GM19395 (cell line): ENCODE data around the gene TCP1.
A peak's percentile ranks its signal among the peaks of the same experiment; 100 is the strongest.
"Not testable (repeated sequence)": the region's sequence is repeated elsewhere in the genome, so short reads cannot be mapped to it uniquely, and the experiment has no call there.

Source experiments
- ATAC-seq: cut with Tn5 transposase; IDR thresholded peaks from one replicate; pipeline ENCODE4 v1.9.1; 2021; ENCODE audit warnings: mild to moderate bottlenecking, moderate library complexity; ENCODE audit not compliant: unreplicated experiment

The TCP1 gene

DNA sequence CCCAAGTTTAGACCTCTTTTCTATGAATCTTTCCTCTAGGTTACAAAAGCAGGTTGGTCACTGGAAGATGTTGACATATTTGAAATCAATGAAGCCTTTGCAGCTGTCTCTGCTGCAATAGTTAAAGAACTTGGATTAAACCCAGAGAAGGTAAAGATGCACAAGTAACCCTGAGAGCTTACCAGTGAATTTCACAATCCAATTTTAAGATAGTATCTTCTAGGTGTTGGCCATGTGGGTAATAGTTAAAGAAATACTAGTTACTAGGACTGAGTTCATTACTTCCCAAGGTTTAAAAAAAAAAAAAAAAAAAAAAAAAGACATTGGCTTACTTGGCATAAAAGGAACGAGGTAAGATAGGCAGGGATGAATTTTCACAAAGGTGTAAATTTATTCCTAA lies 11.3 kb downstream of the TCP1 start:
- ATAC-seq = no peak

DNA sequence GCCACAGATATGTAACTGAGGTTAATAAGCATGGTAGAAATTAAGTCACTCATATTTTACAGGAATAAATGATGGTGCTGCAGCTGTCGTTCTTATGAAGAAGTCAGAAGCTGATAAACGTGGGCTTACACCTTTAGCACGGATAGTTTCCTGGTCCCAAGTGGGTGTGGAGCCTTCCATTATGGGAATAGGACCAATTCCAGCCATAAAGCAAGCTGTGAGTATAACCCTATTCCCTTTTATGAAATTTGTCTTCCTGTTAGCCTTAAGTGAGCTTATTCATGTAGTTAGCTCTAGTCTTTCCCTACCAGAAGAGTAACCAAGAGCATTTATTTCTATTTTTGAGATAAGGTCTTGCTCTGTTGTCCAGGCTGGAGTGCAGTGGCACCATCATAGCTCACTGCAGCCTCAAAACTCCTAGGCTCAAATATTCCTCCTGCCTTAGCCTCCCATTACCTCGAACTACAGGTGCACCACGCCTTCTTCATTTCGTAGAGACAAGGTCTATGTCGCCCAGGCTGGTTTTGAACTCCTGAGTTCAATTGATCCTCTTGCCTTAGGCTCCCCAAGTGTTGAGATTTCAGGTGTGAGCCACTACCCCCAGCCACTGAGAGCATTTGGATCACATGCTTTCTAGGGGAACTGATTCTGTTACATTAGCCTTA lies 12.0 kb downstream of the TCP1 start:
- no peak for ATAC-seq

DNA sequence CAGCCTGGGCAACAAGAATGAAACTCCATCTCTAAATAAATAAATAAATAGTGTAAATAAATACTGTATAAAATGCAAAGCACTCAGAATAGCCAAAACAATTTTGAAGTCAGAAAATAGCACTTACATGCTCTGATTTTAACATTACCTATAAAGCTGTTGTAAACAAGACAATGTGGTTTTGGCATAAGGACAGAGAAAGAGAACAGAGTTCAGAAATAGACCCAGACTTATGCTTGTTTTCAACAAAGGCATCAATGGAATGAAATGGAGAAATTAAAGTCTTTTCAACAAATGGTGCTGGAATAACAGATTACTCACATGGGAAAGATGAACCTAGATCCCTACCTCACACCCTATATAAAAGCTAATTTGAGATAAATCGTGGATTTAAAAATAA lies 17.2 kb downstream of the TCP1 start:
- ATAC-seq = no peak

DNA sequence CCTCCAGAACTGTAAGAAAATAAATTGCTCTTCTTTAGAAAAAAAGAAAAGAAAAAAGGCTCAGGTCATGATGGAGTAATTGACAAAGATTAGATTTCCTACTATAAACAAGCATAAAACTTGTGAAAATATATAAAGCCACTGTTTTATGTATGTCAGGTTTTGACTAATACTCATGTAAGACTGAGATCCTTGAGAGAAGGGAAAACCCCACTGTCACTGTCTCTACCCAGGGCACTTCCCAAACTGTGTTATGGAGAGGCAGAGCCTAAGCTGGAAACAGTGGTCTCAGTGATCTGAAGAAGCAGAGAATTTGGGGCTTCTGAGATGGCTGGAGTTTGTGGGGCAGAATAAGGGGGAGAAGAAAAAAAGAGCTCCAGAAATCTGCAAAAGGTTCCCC lies 19.9 kb downstream of the TCP1 start:
- ATAC-seq = no peak

DNA sequence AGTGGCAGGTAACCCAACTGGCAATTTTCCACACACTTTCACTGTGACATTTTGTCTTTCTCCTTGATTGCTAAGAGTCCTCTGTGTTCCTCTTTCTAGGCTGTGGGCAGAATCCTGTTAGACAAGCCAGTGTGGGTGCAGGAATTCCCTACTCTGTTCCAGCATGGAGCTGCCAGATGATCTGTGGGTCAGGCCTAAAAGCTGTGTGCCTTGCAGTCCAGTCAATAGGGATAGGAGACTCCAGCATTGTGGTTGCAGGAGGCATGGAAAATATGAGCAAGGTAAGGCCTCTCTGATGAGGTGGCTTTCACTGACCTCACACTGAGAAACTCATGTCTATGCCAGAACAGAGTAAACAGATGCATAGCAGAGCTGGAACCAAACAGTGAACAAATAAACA lies 22.5 kb downstream of the TCP1 start:
- ATAC-seq = no peak

DNA sequence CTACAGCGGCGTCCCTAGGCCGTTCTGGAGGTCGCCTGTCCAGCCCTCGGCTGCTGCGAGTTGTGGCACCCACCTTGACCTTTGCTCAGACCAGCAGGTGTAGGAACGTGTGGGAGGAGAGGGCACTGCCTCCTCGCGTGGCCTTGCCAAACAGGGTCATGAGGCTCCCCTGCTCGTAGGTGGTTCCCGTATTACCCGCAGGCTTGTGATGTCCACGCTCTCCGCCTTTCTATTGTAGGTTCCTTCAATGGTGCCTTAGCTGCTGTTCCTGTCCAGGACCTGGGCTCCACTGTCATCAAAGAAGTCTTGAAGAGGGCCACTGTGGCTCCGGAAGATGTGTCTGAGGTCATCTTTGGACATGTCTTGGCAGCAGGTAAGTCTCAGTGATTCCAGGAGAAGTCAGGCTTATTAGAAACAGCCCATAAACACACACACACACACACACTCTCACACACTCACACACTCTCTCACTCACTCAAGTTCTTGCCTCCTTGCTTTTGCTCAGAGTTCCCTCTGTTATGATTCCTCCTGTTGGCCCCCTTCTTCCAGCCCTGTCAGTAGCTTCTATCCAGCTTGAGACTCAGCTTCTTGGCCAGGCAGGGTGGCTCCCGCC lies 26.6 kb downstream of the TCP1 start:
- peak; percentile 21 for ATAC-seq

DNA sequence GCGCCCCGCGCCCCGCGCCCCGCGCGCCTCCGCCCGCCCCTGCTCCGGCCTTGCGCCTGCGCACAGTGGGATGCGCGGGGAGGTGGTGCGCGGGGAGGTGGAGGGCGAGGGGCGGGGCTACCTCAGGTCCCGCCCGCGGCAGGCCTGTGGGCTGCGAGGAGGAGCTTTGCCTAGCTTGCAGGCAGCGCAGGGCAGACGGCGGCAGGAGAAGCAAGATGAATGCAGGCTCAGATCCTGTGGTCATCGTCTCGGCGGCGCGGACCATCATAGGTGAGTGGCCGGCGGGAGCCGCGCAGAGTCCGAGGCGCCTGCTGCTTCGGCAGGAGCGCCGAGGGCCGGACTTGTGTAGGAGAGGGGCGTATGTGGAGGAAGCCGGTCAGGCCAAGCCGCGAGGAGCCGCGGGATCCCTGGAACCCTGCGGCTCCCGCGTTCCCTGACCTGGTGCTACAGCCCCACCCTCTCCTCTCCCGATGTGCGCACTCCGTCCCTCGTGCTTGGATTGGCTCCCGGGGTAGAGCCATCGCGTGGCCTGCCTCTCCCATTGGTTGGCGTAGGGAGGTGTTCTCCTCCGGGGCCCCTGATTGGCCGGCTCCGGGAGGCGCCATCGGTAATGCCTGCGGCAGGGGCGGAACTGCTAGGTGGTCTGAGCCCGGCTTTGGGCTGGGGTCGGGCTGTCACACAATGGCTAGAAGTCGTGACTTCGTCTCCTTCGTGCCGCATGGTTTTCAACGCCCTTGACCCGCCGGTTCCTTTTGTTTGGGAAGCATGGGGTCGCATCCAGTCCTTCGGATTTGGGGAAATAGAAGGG lies 27.3 kb downstream of the TCP1 start, which contains the start of gene ACAT2:
ACAT2 (plus strand) TSS at position 173 of the 808 bp plus-strand sequence; CDS start at position 216, 43 bp downstream.
- peak; percentile 99 for ATAC-seq

DNA sequence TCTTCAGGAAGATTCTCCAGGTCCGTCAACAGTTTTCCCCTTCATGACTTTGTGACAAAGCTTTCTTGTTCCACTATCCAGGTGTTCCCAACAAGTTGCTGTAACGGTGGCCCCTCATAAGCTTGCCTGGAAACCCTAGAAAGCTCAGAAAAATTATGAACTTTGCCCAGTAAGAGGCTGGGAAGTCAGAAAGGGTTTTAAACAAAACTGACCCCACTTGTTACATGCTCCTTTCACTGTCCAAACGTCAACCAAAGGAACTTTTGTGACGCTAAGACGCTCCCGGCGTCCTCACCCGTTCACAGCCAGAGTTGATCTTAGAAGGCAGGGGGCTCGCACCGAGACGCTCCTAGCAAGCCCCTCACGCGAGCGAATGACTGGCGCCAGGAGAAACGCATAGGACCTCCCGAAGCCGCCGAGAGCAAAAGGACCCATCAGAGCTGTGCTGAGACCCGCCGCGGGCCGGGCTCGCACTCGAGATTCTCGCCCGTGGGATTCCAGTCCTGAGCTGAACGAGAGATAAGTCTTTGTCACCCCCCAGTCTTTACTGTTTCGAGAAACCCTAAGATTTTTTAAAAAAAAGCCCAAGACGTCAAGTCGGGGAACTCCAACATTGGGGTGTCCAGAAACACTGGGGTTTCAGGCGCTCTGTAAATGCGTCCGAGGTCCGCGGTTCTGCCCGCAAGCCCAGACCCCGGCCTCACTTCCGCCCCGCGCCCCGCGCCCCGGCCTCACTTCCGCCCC lies 28.1 kb downstream of the TCP1 start:
- ATAC-seq = peak; percentile 1

DNA sequence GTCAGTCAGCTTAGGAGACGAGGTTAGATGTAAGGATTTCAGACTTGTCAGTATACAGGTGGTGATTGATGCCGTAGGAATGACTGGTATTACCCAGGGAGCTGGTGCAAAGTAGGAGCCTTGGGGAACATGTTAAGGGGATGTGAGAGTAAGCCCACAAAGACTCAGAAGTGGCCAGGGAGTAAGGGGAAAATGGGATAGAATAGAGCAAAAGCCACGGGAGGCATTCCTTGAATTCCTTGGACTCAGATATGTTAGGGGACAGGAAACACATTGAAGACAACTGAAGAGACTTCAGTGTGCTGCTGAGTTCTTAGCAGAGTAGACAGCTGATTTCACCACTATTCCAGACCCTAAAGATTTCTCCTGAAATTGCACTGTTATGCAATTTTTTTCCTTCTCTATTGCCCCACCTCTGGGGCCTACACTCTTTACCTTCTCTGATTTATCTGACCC lies 28.8 kb downstream of the TCP1 start:
- ATAC-seq = no peak

DNA sequence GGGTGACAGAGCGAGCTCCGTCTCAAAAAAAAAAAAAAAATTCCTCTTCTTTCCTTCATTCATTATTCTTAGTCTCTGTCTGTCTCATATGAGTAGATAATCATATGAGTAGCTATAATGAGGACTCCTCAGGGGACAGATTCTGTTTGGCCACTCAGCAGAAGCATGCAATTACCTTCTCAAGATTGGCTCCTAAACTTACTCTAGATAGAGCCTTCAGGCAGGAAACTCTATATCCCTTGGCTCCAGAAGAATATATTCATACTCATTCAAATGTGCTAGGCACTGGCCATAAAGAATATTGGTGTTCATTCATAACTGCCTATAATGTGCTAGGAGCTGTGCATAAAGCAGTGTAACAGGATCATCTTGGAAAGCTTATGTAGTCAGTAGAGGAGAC lies 29.8 kb downstream of the TCP1 start:
- no peak for ATAC-seq

DNA sequence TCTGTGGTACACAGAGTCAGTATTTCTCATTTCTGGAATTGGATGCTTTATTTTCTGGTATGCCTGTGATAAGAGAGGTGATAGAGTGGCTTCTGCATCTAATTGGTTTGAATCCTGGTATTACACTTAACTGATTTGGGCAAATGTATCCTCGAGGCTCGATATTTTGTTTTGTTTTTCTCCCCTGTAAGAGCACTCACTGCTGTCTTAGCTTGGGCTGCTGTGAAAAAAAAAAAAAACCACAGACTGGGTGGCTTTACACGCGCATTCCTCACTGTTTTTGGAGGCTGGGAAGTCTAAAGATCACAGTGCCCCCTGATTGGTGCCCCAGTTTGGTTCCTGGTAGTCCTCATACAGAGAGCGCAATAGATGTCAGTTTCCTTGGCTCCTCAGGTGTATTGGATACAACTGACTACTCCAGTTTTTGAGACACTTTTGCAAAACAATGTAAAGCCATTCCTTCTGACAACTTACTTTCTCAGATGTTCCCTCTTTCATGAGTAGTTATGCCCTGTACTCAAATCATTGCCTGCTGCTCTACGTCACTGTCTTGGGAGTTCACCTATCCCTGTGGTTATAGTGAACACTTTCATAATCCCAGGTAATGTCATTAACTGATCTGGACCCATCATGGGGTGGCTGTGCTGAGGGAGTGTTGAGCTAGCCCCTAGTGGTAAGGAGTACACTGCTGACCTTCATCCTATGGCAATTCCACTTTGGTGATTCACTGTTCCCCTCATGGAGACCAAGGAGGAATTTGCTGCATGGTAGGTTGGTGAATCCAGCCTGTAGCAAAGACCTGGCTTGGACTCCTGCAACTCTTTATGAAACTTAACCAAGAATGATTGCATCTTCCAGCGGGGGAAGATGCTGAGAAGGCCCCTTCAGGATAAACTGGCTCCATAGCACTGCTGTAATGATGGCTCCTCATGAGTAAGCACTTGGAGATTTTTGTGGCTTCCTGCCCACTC lies 31.1 kb downstream of the TCP1 start:
- ATAC-seq = no peak

DNA sequence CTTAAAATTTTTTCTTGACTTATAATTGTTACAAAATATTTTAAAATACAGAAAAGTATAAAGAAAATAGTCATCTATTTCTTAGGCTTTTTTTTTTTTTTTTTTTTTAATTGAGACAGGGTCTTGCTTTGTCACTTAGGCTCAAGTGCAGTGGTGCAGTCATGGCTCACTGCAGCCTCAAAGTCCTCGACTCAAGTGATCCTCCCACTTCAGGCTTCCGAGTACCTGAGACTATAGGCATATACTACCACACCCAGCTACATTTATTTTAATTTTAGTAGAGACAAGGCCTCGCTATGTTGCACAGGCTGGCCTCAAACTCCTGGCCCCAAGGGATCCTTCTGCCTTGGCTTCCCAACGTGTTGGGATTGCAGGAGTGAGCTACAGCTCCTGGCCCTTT lies 32.9 kb downstream of the TCP1 start:
- no peak for ATAC-seq

DNA sequence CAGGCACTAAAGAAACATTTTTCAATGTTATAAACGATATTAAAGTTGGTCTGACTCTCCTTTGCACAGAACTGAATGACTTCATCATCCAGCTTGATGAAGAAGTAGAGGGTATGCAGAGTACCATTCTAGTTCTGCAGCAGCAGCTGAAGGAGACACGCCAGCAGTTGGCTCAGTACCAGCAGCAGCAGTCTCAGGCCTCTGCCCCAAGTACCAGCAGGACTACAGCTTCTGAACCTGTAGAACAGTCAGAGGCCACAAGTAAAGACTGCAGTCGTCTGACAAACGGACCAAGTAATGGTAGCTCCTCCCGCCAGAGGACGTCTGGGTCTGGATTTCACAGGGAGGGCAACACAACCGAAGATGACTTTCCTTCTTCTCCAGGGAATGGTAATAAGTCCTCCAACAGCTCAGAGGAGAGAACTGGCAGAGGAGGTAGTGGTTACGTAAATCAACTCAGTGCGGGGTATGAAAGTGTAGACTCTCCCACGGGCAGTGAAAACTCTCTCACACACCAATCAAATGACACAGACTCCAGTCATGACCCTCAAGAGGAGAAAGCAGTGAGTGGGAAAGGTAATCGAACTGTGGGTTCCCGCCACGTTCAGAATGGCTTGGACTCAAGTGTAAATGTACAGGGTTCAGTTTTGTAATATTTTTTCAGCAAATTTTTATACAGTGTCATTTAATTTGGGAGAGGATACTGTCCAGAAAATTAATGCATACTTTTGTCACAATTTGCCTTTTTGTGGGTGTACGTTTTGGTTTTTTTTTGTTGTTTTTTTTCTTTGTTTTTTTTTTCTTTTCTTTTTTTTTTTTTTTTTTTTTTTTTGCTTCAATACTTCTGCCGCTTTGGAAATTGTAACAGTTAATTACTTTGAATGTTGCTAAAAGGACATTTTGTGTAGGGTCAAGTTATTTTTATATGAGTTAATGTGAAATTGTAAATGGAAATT lies 34.2 kb downstream of the TCP1 start:
- ATAC-seq = no peak

DNA sequence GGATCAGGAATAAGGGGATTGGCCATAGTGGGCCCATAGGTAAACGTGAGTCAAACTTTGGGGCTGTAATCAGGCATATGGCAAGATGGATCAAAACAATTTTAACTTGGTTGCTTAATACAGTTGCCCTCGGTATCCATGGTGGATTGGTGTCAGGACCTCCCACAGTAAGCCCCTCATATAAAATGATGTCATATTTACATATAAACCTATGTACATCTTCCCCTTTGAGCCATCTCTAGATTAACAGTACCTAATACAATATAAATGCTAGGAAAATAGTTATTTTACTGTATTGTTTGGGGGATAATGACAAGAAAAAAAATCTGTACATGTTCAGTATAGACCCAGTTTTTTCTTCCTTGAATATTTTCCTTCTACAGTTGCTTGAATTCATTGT lies 35.0 kb downstream of the TCP1 start:
- ATAC-seq = no peak

DNA sequence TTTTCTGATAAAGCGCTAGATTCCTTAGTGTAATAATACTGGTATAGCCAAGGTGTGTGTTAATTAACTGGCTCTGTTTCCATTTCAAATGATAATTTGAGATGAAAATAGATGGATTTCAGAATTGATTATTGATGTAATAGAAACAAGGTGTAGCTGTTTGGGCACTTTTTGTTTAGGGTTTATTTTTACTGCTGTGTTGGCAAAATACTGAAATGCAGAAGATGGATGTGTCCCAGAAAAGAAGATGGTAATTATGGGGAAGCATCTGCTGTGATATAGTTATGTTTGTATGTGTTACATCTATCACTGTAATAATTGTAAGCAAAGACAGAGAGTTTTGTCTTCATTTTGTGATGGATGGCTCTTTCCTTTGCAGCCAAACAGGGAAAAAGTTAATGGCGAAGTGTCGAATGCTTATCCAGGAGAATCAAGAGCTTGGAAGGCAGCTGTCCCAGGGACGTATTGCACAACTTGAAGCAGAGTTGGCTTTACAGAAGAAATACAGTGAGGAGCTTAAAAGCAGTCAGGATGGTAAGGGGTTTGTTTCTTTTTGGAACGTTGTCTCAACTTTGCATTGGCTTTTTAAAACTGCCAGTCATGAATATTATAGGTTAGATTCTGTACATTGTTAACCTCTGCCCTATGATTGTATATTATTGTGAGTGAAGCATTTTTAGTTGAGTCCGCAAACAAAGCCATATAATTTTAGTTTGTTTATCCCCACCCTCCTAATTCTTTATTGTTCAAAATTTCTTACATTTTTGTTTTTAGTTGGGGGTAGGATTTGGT lies 36.1 kb downstream of the TCP1 start:
- no peak for ATAC-seq

DNA sequence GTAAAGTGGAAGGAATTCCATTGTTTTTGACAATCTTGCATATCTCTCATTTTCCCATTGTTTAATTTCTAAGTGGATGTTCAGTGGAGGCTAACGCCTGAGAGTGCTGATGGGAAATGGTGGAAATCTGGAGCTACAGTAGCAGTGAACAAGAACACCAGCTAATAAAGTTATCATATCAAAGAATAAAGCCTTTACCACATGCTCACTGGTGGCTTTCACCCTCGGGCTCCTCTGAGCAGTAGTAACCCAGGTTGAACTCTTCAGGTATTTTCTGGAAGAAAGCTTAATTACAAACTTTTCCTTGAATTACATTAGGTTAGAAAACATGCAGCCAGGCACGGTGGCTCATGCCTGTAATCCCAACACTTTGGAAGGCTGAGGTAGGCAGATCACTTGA lies 38.0 kb downstream of the TCP1 start:
- no peak for ATAC-seq

DNA sequence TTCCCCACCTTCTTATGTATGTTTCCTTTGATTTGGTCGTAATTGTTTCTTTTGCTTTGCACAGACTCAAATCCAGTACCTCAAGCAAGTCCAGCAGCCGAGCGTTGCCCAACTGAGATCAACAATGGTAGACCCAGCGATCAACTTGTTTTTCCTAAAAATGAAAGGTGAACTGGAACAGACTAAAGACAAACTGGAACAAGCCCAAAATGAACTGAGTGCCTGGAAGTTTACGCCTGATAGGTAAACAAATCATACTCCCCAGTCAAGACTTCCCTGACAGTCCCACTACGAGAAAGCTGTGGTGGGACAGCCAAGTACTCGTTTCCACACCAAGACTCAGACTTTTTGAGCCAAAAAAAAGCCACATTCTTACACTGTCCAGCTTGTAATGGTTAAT lies 41.3 kb downstream of the TCP1 start:
- not testable (repeated sequence) for ATAC-seq

DNA sequence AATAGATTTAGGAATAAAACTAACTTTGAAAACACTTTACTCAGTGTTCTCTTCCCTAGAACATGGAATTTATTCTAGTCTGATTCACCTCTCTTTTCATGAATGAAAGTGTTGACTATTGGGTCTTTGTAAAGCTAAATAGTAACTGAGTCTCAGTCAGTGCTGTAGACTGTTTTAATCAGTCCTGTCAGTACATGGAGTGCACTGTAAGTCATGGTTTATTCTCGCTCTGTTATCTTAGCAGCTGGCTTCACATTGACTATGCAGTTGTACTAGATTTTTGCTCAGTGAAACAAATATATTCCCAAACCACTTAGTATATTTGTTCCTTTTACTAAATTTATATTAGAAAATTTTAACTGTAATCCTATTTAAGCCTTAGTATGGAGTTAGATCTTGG lies 42.6 kb downstream of the TCP1 start:
- no peak for ATAC-seq
